Measurements from ENCODE around the gene ARID5B. TPM values are rescaled to one million over a fixed set of nuclear protein-coding genes. Genes with fewer than 3 reads are reported as not detected.

The ARID5B gene
- total and polyA plus RNA-seq, 2 donors (not counting 1 experiment from before 2014, with no cell fraction given) = 22.4 to 237 TPM

DNA sequence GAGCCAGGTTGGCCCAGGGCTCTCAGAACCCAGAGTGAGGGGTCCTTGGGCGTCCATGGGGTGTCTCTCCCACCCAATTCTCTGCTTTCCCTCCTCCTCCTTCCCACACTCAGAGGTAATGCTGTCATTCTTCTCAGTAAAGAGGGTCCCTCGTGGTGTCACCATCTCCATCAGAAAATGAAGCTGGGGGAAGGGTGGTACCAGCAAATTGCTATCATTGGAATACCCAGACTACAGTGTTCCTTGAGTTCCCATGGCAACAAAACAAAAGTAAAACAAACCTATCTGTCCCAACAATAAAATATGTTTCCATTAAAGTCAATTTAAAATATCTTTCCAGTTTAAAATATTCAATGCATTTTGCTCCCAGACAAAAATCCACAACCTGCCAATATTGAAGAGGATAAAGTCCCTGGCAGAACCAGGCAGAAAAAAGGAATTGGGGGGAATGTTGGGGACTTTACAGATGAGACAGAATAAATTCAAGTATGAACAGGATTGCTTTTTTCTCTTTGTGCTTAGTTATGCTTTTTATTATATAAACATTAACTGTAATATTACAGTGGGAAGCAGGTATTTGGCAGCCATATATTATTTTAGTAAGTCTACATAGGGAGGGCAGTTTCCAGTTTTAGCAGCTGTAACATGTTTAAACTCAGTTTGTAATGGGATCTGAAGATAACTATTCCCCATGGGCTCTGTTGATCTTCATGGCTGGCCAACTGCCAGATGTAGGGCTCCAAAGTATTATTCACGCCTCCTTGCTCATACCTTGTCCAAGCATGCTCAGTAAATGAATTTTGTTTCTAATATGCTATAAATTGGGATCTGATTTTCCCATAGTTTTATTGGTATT lies 182.1 kb downstream of the ARID5B start:
- WGBS (ENCODE audit: insufficient coverage) = 0% methylated on average over 1 of the region's 3 CpGs
- peaks cover 8 to 39% of the 10 kb centered on the region in 2 experiments for H3K36me3 ChIP-seq (replicated peaks in 1 of 2; ENCODE audit: control extremely low read depth in 1 of 2, control insufficient read depth in 1 of 2, extremely low read depth in 1 of 2, insufficient read depth in 2 of 2, low read length in 1 of 2)
- TF ChIP-seq CTCF (IDR thresholded peaks at IDR 0.05) (no peak), EZH2 (IDR thresholded peaks at IDR 0.05; ENCODE audit: borderline replicate concordance, insufficient read depth, low read depth, low read length, poor library complexity, severe bottlenecking) (no peak)
- peak overlapping the region; percentile 90 to 91 for H3K27ac ChIP-seq (ENCODE audit: low read length in 2 of 2)
- Mint-ChIP-seq H3K27me3 (no peaks in the 10 kb centered on the region), H3K4me1 (peaks cover 79% of the 10 kb centered on the region), H3K4me3 (peak overlapping the region; percentile 79), H3K27ac (peak overlapping the region; percentile 86), H3K9me3 (ENCODE audit: insufficient read depth) (no peaks in the 10 kb centered on the region)
- ChIA-PET POLR2A (interaction anchor here (0.6 to 0.7 kb wide), 2 partner anchors 38 to 113 kb away, joined by 3 to 4 read pairs; no protein-coding TSS in a partner anchor), CTCF (interaction anchor here (0.7 to 1.9 kb wide), 7 partner anchors 13 to 187 kb away, joined by 3 to 5 read pairs (median 4); no protein-coding TSS in a partner anchor)
- peak overlapping the region; percentile 31 for H3K9ac ChIP-seq (ENCODE audit: low read length)
- H3K79me2 ChIP-seq (ENCODE audit: control insufficient read depth, insufficient read depth, low read length) = peaks cover 82% of the 10 kb centered on the region
- peak overlapping the region in 4 of 5 experiments; percentile 2 to 38 (median 37) for H3K4me3 ChIP-seq (ENCODE audit: control extremely low read depth in 1 of 5, extremely low read depth in 1 of 5, insufficient read depth in 1 of 5, low read depth in 2 of 5, low read length in 4 of 5)
- H3K4me2 ChIP-seq (replicated peaks; ENCODE audit: low read depth, low read length, poor library complexity, severe bottlenecking) = peak overlapping the region; percentile 69
- no peaks in the 10 kb centered on the region for H4K20me1 ChIP-seq (ENCODE audit: control insufficient read depth, insufficient read depth, low read length, poor library complexity, severe bottlenecking)
- H3K4me1 ChIP-seq (ENCODE audit: control insufficient read depth in 2 of 2, insufficient read depth in 2 of 2, low read length in 2 of 2) = peaks cover 73 to 74% of the 10 kb centered on the region in 2 donors
- peaks cover 0 to 7% (median 3%) of the 10 kb centered on the region in 3 donors for H3K9me3 ChIP-seq (ENCODE audit: control extremely low read depth in 1 of 3, control insufficient read depth in 2 of 3, insufficient read depth in 1 of 3, low read length in 2 of 3)
- no peaks in the 10 kb centered on the region for H3K27me3 ChIP-seq (replicated peaks in 1 of 4; ENCODE audit: control extremely low read depth in 1 of 4, control insufficient read depth in 3 of 4, insufficient read depth in 4 of 4, low read length in 3 of 4)
- peak overlapping the region; percentile 8 for H2AFZ ChIP-seq (ENCODE audit: insufficient read depth, low read depth, low read length, poor library complexity, severe bottlenecking)
- ATAC-seq (ENCODE audit: low read depth) = no peak
- peak; percentile 70 for DNase-seq
- intact Hi-C loops (cut with micrococcal nuclease) = loop anchor here (2.0 to 10.0 kb wide), 5 partner anchors 15 to 329 kb away; no protein-coding TSS in a partner anchor

- peaks cover 8 to 38% of the 10 kb centered on the region in 2 experiments for H3K36me3 ChIP-seq (replicated peaks in 1 of 2; ENCODE audit: control extremely low read depth in 1 of 2, control insufficient read depth in 1 of 2, extremely low read depth in 1 of 2, insufficient read depth in 2 of 2, low read length in 1 of 2)
- intact Hi-C loops (cut with micrococcal nuclease) = loop anchor here (10.0 kb wide), 2 partner anchors 50 to 330 kb away; no protein-coding TSS in a partner anchor
- POLR2A ChIA-PET = no interaction called here
Measured at GRCh38 chr10:62084451-62084850, 183.0 kb downstream of the ARID5B start.

More at GRCh38 chr10:62084451-62084850, 183.0 kb downstream of the ARID5B start:
- Mint-ChIP-seq H3K4me1 (peaks cover 76% of the 10 kb centered on the region), H3K9me3 (ENCODE audit: insufficient read depth) (no peaks in the 10 kb centered on the region), H3K4me3 (no peak overlapping the region), H3K27ac (no peak overlapping the region), H3K27me3 (no peaks in the 10 kb centered on the region)
- no peak overlapping the region for H2AFZ ChIP-seq (ENCODE audit: insufficient read depth, low read depth, low read length, poor library complexity, severe bottlenecking)
- peak overlapping the region in 1 of 2 donors; percentile 91 for H3K27ac ChIP-seq (ENCODE audit: low read length in 2 of 2)
- ATAC-seq (ENCODE audit: low read depth) = no peak
- H3K4me1 ChIP-seq (ENCODE audit: control insufficient read depth in 2 of 2, insufficient read depth in 2 of 2, low read length in 2 of 2) = peaks cover 65 to 70% of the 10 kb centered on the region in 2 donors
- H3K9ac ChIP-seq (ENCODE audit: low read length) = no peak overlapping the region
- peak overlapping the region; percentile 69 for H3K4me2 ChIP-seq (replicated peaks; ENCODE audit: low read depth, low read length, poor library complexity, severe bottlenecking)
- no peaks in the 10 kb centered on the region for H4K20me1 ChIP-seq (ENCODE audit: control insufficient read depth, insufficient read depth, low read length, poor library complexity, severe bottlenecking)
- no peak for DNase-seq
- no CpG with 5 or more reads among the region's 2 CpGs for WGBS (ENCODE audit: insufficient coverage)
- CTCF ChIA-PET = no interaction called here
- no peak for TF ChIP-seq EZH2 (IDR thresholded peaks at IDR 0.05; ENCODE audit: borderline replicate concordance, insufficient read depth, low read depth, low read length, poor library complexity, severe bottlenecking)
- TF ChIP-seq CTCF (IDR thresholded peaks at IDR 0.05) = no peak
- H3K9me3 ChIP-seq (ENCODE audit: control extremely low read depth in 1 of 3, control insufficient read depth in 2 of 3, insufficient read depth in 1 of 3, low read length in 2 of 3) = peaks cover 0 to 7% (median 3%) of the 10 kb centered on the region in 3 donors
- no peak overlapping the region for H3K4me3 ChIP-seq (ENCODE audit: control extremely low read depth in 1 of 5, extremely low read depth in 1 of 5, insufficient read depth in 1 of 5, low read depth in 2 of 5, low read length in 4 of 5)
- H3K79me2 ChIP-seq (ENCODE audit: control insufficient read depth, insufficient read depth, low read length) = peaks cover 83% of the 10 kb centered on the region
- no peaks in the 10 kb centered on the region for H3K27me3 ChIP-seq (replicated peaks in 1 of 4; ENCODE audit: control extremely low read depth in 1 of 4, control insufficient read depth in 3 of 4, insufficient read depth in 4 of 4, low read length in 3 of 4)

All from B cell (primary cell).